GM12874 (cell line): Measurements from ENCODE around the gene MYO1B.

Experiments used
- TF ChIP-seq, protein P1 (sequence below): IDR thresholded peaks from 2 replicates; pipeline ENCODE4 v1.5.1; 2011; ENCODE audit warnings: low read depth, mild to moderate bottlenecking, control low read depth, low read length, moderate library complexity; ENCODE audit not compliant: insufficient read depth

Gene MYO1B

DNA sequence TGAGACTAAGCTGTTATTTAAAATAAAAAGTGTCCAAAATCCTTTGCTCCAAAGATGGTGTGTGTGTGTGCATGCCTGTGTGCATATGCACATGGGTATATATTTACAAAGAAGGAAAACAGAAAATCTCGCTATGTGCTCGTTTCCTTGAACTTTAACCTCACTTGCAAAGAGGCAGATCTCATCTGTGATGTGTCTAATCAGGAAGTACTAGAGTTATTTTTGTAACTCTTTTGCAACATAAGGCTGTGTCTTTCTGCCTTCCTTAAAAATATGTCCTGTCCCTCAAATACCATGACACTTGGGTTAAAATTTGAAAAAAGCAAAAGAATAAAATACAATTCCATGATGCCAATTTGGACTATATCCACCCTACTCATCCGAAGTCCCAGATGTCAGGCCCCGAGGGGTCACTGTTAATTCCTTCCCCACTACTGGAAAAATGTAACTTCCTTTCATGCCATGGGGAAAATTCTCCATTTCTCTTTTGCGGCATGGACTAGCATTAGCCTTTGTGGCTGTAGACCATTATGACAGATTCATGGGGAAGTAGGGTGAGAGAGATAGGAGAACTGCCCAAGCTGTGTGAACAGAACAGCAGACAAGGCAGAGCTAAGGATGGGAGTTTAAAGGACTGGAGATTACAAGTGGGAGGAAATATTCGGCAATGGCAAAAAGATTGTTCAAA is 191.3 kb downstream of the MYO1B start:
- TF ChIP-seq, protein P1, sequence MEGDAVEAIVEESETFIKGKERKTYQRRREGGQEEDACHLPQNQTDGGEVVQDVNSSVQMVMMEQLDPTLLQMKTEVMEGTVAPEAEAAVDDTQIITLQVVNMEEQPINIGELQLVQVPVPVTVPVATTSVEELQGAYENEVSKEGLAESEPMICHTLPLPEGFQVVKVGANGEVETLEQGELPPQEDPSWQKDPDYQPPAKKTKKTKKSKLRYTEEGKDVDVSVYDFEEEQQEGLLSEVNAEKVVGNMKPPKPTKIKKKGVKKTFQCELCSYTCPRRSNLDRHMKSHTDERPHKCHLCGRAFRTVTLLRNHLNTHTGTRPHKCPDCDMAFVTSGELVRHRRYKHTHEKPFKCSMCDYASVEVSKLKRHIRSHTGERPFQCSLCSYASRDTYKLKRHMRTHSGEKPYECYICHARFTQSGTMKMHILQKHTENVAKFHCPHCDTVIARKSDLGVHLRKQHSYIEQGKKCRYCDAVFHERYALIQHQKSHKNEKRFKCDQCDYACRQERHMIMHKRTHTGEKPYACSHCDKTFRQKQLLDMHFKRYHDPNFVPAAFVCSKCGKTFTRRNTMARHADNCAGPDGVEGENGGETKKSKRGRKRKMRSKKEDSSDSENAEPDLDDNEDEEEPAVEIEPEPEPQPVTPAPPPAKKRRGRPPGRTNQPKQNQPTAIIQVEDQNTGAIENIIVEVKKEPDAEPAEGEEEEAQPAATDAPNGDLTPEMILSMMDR: no peak

DNA sequence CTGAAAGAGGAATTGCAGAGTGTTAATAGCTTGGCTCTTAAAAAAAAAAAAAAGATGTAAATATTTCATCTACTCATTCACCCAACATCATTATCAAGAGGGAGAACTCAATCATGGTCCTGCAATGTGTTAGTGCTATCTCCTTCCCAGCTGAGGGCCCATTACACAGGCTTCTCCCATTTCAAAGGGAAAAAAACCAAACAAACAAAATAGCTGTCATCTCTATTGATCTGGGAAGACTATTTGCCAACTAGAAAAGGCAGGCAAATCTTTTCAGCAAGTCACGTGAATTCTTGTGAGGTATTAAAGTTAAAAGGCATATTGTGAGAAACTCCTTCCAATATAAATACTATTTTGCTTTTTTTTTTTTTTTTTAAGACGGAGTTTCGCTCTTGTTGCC is 194.3 kb downstream of the MYO1B start:
- TF ChIP-seq, protein P1: no peak

DNA sequence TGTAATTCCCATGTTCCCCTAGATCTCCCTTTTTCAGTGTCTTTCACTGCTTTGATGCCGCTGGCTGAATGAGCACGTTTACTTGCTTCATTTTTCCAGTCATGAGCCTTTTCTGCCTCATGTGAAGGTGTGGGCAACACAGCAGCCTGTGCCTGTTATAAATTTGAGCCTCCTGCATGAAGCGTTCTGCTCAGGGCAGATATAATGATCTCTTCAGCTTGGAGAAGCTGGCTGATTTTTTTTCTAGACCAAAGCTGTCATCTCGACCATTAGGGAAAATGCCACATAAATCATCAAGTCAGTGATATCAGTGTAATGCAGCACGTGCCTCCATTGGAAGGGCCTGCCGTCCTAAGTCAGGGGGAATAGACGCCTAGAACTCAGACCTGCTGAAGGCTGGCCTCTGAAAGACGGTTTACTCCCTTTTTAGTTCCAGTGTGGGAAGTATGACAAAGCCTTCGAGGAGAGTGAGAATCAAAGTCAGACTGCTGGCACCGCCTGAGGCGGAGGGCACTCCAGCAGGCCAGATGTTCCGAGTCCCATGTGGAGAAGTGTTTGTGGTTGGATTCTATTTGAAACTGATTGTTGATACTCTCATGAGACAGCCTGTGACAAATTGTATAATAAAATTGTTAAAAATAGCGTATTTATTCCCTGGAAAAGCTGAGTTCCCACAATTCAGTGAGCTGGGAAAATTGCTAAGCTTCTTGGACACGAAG is 196.5 kb downstream of the MYO1B start:
- TF ChIP-seq, protein P1: no peak

DNA sequence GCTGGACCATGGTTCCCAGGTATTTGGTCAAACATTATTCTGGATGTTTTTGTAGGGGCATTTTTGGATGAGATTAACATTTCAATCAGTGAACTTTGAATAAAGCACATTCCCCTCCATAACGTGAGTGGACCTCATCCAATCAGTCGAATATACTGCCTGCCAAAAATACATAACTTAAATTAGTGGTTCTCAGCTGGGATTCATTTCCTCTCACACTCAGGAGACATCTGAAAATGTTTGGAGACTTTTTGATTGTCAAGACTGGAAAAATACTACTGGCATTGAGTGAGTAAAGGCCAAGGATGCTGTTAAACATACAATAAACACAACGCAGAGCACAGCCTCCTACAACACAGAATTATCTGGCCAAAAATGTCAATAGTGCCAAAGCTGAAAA is 198.2 kb downstream of the MYO1B start:
- TF ChIP-seq, protein P1: no peak

DNA sequence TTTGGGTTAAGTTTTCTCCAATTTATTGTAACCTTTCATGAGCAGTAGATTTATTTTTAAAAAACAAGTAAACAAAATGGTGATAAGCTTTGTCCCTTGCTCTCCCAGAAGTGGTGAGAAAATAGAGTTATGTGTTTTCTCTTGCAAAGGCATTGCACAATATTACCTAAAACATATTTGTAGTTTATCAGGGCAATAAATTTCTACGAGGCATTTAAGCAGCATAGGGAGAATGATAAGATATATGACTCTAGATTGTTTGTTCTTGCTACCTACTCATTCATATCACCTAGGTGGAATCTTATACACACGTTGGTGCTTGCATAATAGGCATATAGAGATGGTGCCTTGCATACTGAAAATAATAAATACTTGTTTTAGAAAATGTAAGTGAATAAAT is 201.7 kb downstream of the MYO1B start:
- TF ChIP-seq, protein P1: no peak

DNA sequence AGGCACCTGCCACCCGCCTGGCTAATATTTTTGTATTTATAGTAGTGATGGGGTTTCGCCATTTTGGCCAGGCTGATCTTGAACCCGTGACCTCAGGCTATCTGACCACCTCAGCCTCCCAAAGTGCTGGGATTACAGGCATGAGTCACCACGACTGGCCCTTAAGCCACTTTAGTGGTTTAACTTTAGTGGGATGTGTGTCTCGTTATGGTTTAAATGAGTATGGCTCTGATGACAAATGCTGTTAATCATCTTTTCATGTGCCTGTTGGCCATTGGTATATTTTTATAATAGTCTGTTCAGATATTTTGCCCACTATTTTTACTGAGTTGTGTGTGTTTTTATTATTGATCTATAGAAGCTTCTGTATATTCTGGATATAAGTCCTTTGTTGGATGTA is 205.9 kb downstream of the MYO1B start:
- TF ChIP-seq, protein P1: no peak

DNA sequence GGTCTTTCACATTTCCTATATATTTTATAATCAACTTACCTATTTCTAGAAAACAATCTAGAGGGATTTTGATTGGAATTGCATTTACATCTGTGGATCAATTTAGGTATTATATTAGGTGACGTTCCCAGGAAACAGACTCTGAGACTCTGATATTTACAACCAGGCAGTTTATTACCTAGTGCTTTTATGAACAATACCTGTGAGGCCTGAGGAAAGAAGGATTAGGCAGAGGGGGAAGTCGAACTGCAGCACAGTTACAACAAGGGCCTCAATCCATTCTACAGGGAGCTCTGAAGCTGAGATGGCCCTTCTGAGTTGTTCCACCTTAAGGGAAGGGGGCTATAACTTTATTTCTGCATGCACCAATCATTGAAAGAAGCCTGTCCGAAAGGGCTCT is 206.9 kb downstream of the MYO1B start:
- TF ChIP-seq, protein P1: no peak
